ENCODE data around the gene CRYBB2.

Gene CRYBB2

GRCh38 chr22:25196326-25196725 is 23.1 kb upstream of the CRYBB2 start:
- no peak for DNase-seq (ENCODE audit: low read depth)
- TF ChIP-seq POLR2A (IDR thresholded peaks at IDR 0.05; ENCODE audit: extremely low read depth, insufficient read length), result no peak
- TF ChIP-seq MYC (IDR thresholded peaks at IDR 0.05; ENCODE audit: low read depth, low read length), result no peak
- TF ChIP-seq MAX (IDR thresholded peaks at IDR 0.05; ENCODE audit: low read depth, low read length), result no peak
- TF ChIP-seq, protein P1, sequence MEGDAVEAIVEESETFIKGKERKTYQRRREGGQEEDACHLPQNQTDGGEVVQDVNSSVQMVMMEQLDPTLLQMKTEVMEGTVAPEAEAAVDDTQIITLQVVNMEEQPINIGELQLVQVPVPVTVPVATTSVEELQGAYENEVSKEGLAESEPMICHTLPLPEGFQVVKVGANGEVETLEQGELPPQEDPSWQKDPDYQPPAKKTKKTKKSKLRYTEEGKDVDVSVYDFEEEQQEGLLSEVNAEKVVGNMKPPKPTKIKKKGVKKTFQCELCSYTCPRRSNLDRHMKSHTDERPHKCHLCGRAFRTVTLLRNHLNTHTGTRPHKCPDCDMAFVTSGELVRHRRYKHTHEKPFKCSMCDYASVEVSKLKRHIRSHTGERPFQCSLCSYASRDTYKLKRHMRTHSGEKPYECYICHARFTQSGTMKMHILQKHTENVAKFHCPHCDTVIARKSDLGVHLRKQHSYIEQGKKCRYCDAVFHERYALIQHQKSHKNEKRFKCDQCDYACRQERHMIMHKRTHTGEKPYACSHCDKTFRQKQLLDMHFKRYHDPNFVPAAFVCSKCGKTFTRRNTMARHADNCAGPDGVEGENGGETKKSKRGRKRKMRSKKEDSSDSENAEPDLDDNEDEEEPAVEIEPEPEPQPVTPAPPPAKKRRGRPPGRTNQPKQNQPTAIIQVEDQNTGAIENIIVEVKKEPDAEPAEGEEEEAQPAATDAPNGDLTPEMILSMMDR (IDR thresholded peaks at IDR 0.05; ENCODE audit: low read depth, low read length), result no peak
- no peak overlapping the region for H3K4me3 ChIP-seq (ENCODE audit: low read depth, low read length)

DNA sequence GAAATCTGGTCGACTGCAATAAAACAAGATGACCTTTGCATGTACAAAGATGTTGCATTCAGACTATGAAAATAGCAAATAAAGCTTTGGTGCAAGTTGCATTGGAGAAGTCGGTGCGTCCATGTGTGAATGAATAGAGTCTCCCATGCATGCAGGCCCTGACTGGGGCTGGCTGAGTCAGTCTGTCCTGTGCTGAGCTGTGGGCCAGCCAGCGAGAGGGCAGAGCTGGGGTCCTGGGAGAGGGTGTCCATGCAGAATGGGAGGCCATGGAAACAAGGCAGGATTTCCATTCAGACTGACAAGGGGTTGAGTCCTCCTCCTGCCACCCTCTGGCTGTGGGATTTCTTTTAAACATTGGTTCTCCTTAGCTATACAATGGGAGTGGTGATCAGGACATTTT is 22.1 kb upstream of the CRYBB2 start:
- no peak for DNase-seq (ENCODE audit: low read depth)
- TF ChIP-seq MYC (IDR thresholded peaks at IDR 0.05; ENCODE audit: low read depth, low read length) (no peak), MAX (IDR thresholded peaks at IDR 0.05; ENCODE audit: low read depth, low read length) (no peak), POLR2A (IDR thresholded peaks at IDR 0.05; ENCODE audit: extremely low read depth, insufficient read length) (no peak)
- TF ChIP-seq, protein P1 (IDR thresholded peaks at IDR 0.05; ENCODE audit: low read depth, low read length), result no peak
- H3K4me3 ChIP-seq (ENCODE audit: low read depth, low read length), result no peak overlapping the region

- no peak for DNase-seq (ENCODE audit: low read depth)
Measured at GRCh38 chr22:25199731-25200520, 19.5 kb upstream of the CRYBB2 start, which contains the start of gene CRYBB3. Gene CRYBB3, plus strand, starts transcription at chr22:25199858. Its CDS starts 1,539 bp downstream, at chr22:25201397.

DNA sequence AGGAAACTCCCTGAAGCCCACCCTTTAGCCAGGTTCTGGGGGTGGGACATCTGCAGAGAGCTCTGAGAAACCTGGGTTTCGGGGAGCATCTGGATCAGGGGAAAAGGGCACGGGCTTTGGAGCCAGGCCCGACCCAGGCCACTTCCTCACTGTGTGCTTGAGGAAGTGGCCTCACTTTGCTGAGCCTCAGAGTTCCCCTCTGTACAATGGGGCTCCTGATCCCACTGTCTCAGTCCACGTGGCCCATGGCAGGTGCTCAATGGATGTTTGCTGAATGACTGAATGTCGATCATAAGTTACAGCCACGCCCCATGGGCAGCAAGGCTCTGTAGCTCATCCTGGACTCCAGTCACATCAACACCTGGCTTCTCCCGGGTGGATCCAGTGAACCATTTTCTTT is 18.5 kb upstream of the CRYBB2 start:
- DNase-seq (ENCODE audit: low read depth), result no peak
- H3K4me3 ChIP-seq (ENCODE audit: low read depth, low read length), result no peak overlapping the region
- TF ChIP-seq, protein P1 (IDR thresholded peaks at IDR 0.05; ENCODE audit: low read depth, low read length), result no peak
- TF ChIP-seq POLR2A (IDR thresholded peaks at IDR 0.05; ENCODE audit: extremely low read depth, insufficient read length) (no peak), MYC (IDR thresholded peaks at IDR 0.05; ENCODE audit: low read depth, low read length) (no peak), MAX (IDR thresholded peaks at IDR 0.05; ENCODE audit: low read depth, low read length) (no peak)

More at GRCh38 chr22:25199731-25200520, 19.5 kb upstream of the CRYBB2 start, which contains the start of gene CRYBB3:
- TF ChIP-seq, protein P1 (IDR thresholded peaks at IDR 0.05; ENCODE audit: low read depth, low read length), result no peak
- TF ChIP-seq MAX (IDR thresholded peaks at IDR 0.05; ENCODE audit: low read depth, low read length), result no peak
- no peak for TF ChIP-seq MYC (IDR thresholded peaks at IDR 0.05; ENCODE audit: low read depth, low read length)
- no peak for TF ChIP-seq POLR2A (IDR thresholded peaks at IDR 0.05; ENCODE audit: extremely low read depth, insufficient read length)
- no peak within 1 kb of the TSS for H3K4me3 ChIP-seq (ENCODE audit: low read depth, low read length)

DNA sequence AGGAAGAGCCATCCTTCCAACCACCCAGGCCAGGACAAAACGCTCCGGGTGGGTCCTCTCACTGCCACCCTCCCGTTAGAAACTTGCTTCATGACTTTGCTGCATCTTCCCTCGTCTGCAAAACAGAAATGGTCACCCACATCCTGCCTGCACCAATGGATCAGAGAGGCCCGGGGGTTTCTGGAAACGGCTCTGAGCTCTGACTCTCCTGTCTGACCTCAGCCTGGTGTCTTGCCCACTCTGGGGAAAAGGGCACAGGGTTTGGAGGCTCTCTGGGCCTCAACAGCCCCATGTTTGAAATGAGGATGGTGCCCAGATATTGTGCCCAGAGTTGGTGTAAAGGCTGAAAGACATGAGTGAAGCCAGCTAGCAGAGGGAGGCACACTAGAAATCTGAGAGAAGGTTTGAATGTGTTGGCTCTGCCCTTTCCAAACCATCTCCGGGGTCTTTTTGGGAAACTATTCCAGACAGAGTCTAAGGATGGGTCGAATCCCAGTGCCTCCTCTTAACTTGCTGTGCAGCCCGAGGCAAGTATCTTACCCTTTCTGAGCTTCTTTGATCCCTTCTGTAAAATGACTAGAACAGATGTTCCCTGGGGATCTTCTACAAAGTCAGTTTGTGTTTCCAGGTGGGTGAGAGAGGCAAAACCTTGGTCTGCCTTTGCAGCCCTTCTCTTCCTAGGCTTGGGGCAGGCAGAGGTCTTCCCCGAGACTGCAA is 17.7 kb upstream of the CRYBB2 start:
- TF ChIP-seq MAX (IDR thresholded peaks at IDR 0.05; ENCODE audit: low read depth, low read length) (no peak), MYC (IDR thresholded peaks at IDR 0.05; ENCODE audit: low read depth, low read length) (no peak), POLR2A (IDR thresholded peaks at IDR 0.05; ENCODE audit: extremely low read depth, insufficient read length) (no peak)
- TF ChIP-seq, protein P1 (IDR thresholded peaks at IDR 0.05; ENCODE audit: low read depth, low read length), result no peak
- H3K4me3 ChIP-seq (ENCODE audit: low read depth, low read length), result no peak overlapping the region
- no peak for DNase-seq (ENCODE audit: low read depth)
